GM23338 (cell line): Measurements from ENCODE around the gene GJA4. TPM values are rescaled to one million over a fixed set of nuclear protein-coding genes. Genes with fewer than 3 reads are reported as not detected.
"Not testable (repeated sequence)": the region's sequence is repeated elsewhere in the genome, so short reads cannot be mapped to it uniquely, and the experiment has no call there.

Experiments used
- ATAC-seq: fragments of 200-7000 bp; cut with Tn5 transposase; 3 replicates; pipeline ENCODE4 v1.9.1; 2020
- DNase-seq: peaks from one replicate; pipeline ENCODE4 v3.0.0-alpha.2; 2015; ENCODE audit warnings: low spot score
- H2AFZ ChIP-seq: fragments of 200-600 bp; sonication (generic); 2 replicates; pipeline ENCODE4 v1.8.0; 2016; ENCODE audit warnings: antibody characterized with exemption, mild to moderate bottlenecking, moderate library complexity
- H3F3A ChIP-seq: fragments of 200-600 bp; sonication (generic); replicated peaks from 2 replicates; pipeline ENCODE4 v1.8.0; 2017; ENCODE audit warnings: antibody characterized with exemption, mixed run types, low read depth
- H3K27ac ChIP-seq: fragments of 200-600 bp; sonication (generic); 2 replicates; pipeline ENCODE4 v1.6.1; 2016; ENCODE audit warnings: low read depth
- H3K27me3 ChIP-seq: fragments of 200-600 bp; sonication (generic); 2 replicates; pipeline ENCODE4 v1.8.0; 2016; ENCODE audit warnings: mild to moderate bottlenecking, mixed run types, moderate library complexity; ENCODE audit not compliant: insufficient read depth
- H3K36me3 ChIP-seq: fragments of 200-600 bp; sonication (generic); 2 replicates; pipeline ENCODE4 v1.8.0; 2016; ENCODE audit warnings: mild to moderate bottlenecking; ENCODE audit not compliant: insufficient read depth
- H3K4me1 ChIP-seq: fragments of 200-600 bp; sonication (generic); 2 replicates; pipeline ENCODE4 v1.8.0; 2016; ENCODE audit warnings: mild to moderate bottlenecking, moderate library complexity; ENCODE audit not compliant: insufficient read depth
- H3K4me2 ChIP-seq: fragments of 200-600 bp; sonication (generic); 2 replicates; pipeline ENCODE4 v1.7.1; 2017; ENCODE audit warnings: mixed run types
- H3K4me3 ChIP-seq: fragments of 200-600 bp; sonication (generic); 2 replicates; pipeline ENCODE4 v1.6.1; 2016; ENCODE audit warnings: mixed run types
- H3K79me2 ChIP-seq: fragments of 200-600 bp; sonication (generic); replicated peaks from 2 replicates; pipeline ENCODE4 v1.8.0; 2017; ENCODE audit warnings: mild to moderate bottlenecking; ENCODE audit not compliant: insufficient read depth
- H3K9me2 ChIP-seq: fragments of 200-600 bp; sonication (generic); 2 replicates; pipeline ENCODE4 v1.8.0; 2017; ENCODE audit not compliant: insufficient read depth
- H4K20me1 ChIP-seq: fragments of 200-600 bp; sonication (generic); replicated peaks from 2 replicates; pipeline ENCODE4 v1.8.0; 2017; ENCODE audit warnings: mild to moderate bottlenecking; ENCODE audit not compliant: insufficient read depth
- H3K27ac Mint-ChIP-seq: 2 replicates; pipeline ENCODE4 v1.8.0; 2020; ENCODE audit warnings: inconsistent platforms, mild to moderate bottlenecking, moderate library complexity, mixed read lengths
- H3K27me3 Mint-ChIP-seq: 3 replicates; pipeline ENCODE4 v1.8.0; 2022; ENCODE audit warnings: low read depth, mild to moderate bottlenecking, moderate library complexity, mixed read lengths, inconsistent platforms; ENCODE audit not compliant: insufficient read depth, poor library complexity
- H3K36me3 Mint-ChIP-seq: 3 replicates; pipeline ENCODE4 v1.8.0; 2021; ENCODE audit warnings: low read depth, mild to moderate bottlenecking, inconsistent platforms, moderate library complexity, mixed read lengths
- H3K4me1 Mint-ChIP-seq: 3 replicates; pipeline ENCODE4 v1.8.0; 2020; ENCODE audit warnings: mild to moderate bottlenecking, inconsistent platforms, mixed read lengths
- H3K4me3 Mint-ChIP-seq: 3 replicates; pipeline ENCODE4 v1.8.0; 2021; ENCODE audit warnings: moderate library complexity, mild to moderate bottlenecking, inconsistent platforms, mixed read lengths
- H3K9me3 Mint-ChIP-seq: 3 replicates; pipeline ENCODE4 v1.8.0; 2020; ENCODE audit warnings: moderate library complexity, mild to moderate bottlenecking, inconsistent platforms, mixed read lengths
- CTCF ChIP-seq, 2 experiments: fragments of 200-600 bp in 1 of 2; sonication (generic) in 1 of 2; conservative IDR thresholded peaks; 2 replicates each; pipeline versions ENCODE4 v1.5.1 to v1.6.1; 2016 to 2017; ENCODE audit warnings: antibody characterized with exemption in 2 of 2, low read depth in 2 of 2, mild to moderate bottlenecking in 2 of 2, moderate library complexity in 1 of 2
- ETS1 ChIP-seq: IDR thresholded peaks from 2 replicates; pipeline ENCODE4 v1.6.1; 2016; ENCODE audit warnings: antibody characterized with exemption
- EZH2phosphoT487 ChIP-seq: fragments of 200-600 bp; sonication (generic); IDR thresholded peaks from one replicate; pipeline ENCODE4 v1.8.1; 2018; ENCODE audit warnings: antibody characterized with exemption; ENCODE audit not compliant: unreplicated experiment
- JUNB ChIP-seq: IDR thresholded peaks from one replicate; pipeline ENCODE4 v1.6.1; 2016; ENCODE audit warnings: antibody characterized with exemption; ENCODE audit not compliant: unreplicated experiment
- NANOG ChIP-seq: IDR thresholded peaks from 2 replicates; pipeline ENCODE4 v1.6.1; 2016; ENCODE audit warnings: antibody characterized with exemption, borderline replicate concordance
- STAT1 ChIP-seq: IDR thresholded peaks from one replicate; pipeline ENCODE4 v1.6.1; 2016; ENCODE audit warnings: antibody characterized with exemption; ENCODE audit not compliant: unreplicated experiment
- ZNF114 ChIP-seq: fragments of 250-450 bp; sonication (Bioruptor Pico); IDR thresholded peaks from 2 replicates; pipeline ENCODE4 v1.5.0; 2020; ENCODE audit warnings: mild to moderate bottlenecking, moderate library complexity
- ZNF331 ChIP-seq: fragments of 250-450 bp; sonication (Bioruptor Pico); IDR thresholded peaks from 2 replicates; pipeline ENCODE4 v1.5.0; 2020; ENCODE audit warnings: low read depth, mild to moderate bottlenecking, moderate library complexity
- polyA plus RNA-seq: library from polyadenylated mRNA; unstranded; fragments of >200 nt; fragmentation: Nextera tagmentation; extraction: Ambion mirVana; gene quantifications from 2 replicates; pipeline ENCODE4 v1.2.1, GENCODE V29; 2016
- total RNA-seq: library from RNA; depleted of rRNA; stranded (reverse); fragments of >200 nt; shearing (Covaris generic); gene quantifications from 2 replicates; pipeline ENCODE4 v1.2.3, GENCODE V29; 2014

The GJA4 gene
- total and polyA plus RNA-seq, 2 experiments from 2014 or later: 0.95 to 2.2 TPM

- TF ChIP-seq CTCF (conservative IDR thresholded peaks at IDR 0.05; ENCODE audit: low read depth in 2 of 2) (no peak), ZNF114 (CRISPR knock-in tag) (no peak)
Observed at GRCh38 chr1:34816332-34816731, 23.5 kb downstream of the GJA4 start (continued).

- no peaks in the 10 kb centered on the region for H4K20me1 ChIP-seq
- no peak overlapping the region for H2AFZ ChIP-seq
- peaks cover 2% of the 10 kb centered on the region; the same call in 1 of the 3 replicates for H3K4me1 Mint-ChIP-seq
- H3F3A ChIP-seq: no peaks in the 10 kb centered on the region
- no peaks in the 10 kb centered on the region for H3K79me2 ChIP-seq
- no peak overlapping the region for H3K4me3 ChIP-seq
- no peaks in the 10 kb centered on the region for H3K4me1 ChIP-seq
- ATAC-seq: no peak
- no peak overlapping the region for H3K4me3 Mint-ChIP-seq
- H3K27me3 ChIP-seq: no peaks in the 10 kb centered on the region
- no peak overlapping the region for H3K27ac Mint-ChIP-seq
- no peaks in the 10 kb centered on the region for H3K9me2 ChIP-seq
- H3K4me2 ChIP-seq: no peak overlapping the region
- DNase-seq: no peak
- H3K36me3 Mint-ChIP-seq: no peaks in the 10 kb centered on the region
- H3K9me3 Mint-ChIP-seq: no peaks in the 10 kb centered on the region
- no peaks in the 10 kb centered on the region for H3K36me3 ChIP-seq
- no peak for TF ChIP-seq JUNB
- TF ChIP-seq ETS1: no peak
- no peak for TF ChIP-seq ZNF331
- TF ChIP-seq CTCF (conservative IDR thresholded peaks at IDR 0.05; ENCODE audit: low read depth in 2 of 2): no peak
- TF ChIP-seq EZH2phosphoT487: no peak
- no peak for TF ChIP-seq STAT1
- TF ChIP-seq NANOG: no peak
- H3K27me3 Mint-ChIP-seq: peaks cover 5% of the 10 kb centered on the region
- H3K27ac ChIP-seq: no peak overlapping the region
Observed at GRCh38 chr1:34816778-34817177, 24.0 kb downstream of the GJA4 start.

GRCh38 chr1:34818862-34819261 is 26.1 kb downstream of the GJA4 start:
- H3F3A ChIP-seq, H3K4me2 ChIP-seq, H3K4me1 Mint-ChIP-seq, H3K4me1 ChIP-seq, H3K27me3 ChIP-seq, H3K4me3 ChIP-seq, H3K4me3 Mint-ChIP-seq, H2AFZ ChIP-seq, H4K20me1 ChIP-seq, ATAC-seq, H3K36me3 ChIP-seq, H3K79me2 ChIP-seq, H3K27ac ChIP-seq, H3K27me3 Mint-ChIP-seq, H3K9me2 ChIP-seq, H3K9me3 Mint-ChIP-seq, DNase-seq, H3K27ac Mint-ChIP-seq, H3K36me3 Mint-ChIP-seq: not testable (repeated sequence)
